Measurements from ENCODE around the gene ZNF784. TPM values are rescaled to one million over a fixed set of nuclear protein-coding genes. Genes with fewer than 3 reads are reported as not detected.
A peak's percentile ranks its signal among the peaks of the same experiment; 100 is the strongest.

ZNF784 gene
- total and polyA plus RNA-seq, 2 donors, result 2.7 to 5.4 TPM

DNA sequence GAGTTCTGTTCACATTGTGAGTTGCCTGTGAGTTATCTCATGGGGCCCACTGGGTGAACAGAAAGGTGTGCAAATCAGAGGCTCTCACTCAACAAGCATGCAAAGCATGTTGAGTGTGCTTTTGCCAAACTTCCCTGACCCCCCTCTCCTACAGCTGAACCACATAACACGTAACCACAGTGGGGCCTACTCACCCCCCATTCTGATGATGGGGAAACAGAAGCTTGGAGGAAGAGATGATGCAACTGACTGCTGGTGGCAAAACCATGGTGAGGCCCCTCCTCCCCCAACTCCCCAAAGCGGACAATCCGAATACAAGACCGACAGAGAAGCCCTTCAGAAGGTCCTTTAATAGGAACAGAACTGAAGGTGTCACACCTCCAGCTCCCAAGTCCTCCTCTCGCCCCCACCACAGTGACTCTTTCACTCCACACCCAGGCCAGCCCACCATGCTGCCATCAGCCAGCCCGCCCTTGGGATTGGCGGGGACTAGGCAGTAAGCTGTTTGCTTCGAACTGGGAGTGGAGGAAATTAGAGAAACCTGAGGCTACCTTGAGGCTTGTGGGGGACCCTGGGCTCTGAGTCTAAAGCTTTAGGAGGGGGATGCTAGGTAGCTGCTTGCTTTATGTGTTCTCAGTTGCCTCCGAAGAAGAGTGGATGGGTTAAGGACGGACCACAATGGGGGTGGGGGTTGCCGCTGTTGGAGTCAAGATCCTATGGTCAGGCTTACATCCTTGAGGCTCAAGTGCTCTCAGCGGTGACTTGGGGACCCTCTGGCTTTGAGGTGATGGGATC is 3.8 kb downstream of the ZNF784 start:
- no peaks in the 10 kb centered on the region for H3K27me3 ChIP-seq (ENCODE audit: control insufficient read depth in 2 of 2, insufficient read depth in 1 of 2, low read length in 1 of 2)
- peaks cover 20 to 32% of the 10 kb centered on the region in 2 donors for H3K36me3 ChIP-seq (ENCODE audit: control insufficient read depth in 2 of 2, insufficient read depth in 2 of 2, low read length in 1 of 2)
- H3K27ac ChIP-seq (ENCODE audit: low read depth in 1 of 2, low read length in 1 of 2), result no peak overlapping the region
- H3K9me3 ChIP-seq (ENCODE audit: control insufficient read depth in 2 of 2, insufficient read depth in 1 of 2, low read length in 1 of 2), result no peaks in the 10 kb centered on the region
- no peak overlapping the region for H3K4me3 ChIP-seq (ENCODE audit: low read length in 2 of 2)
- DNase-seq (ENCODE audit: low read depth in 6 of 9, low spot score in 9 of 9), result peak in 1 of 9 donors; percentile 57
- H3K4me1 ChIP-seq (ENCODE audit: control insufficient read depth in 2 of 2, insufficient read depth in 2 of 2, low read length in 2 of 2), result peaks cover 5 to 27% of the 10 kb centered on the region in 2 donors
- WGBS, result 84% methylated on average over 12 of the region's 12 CpGs

- Histone ChIP-seq H3K4me3 (ENCODE audit: low read length in 2 of 2) (no peak overlapping the region), H3K36me3 (ENCODE audit: control insufficient read depth in 2 of 2, insufficient read depth in 2 of 2, low read length in 1 of 2) (peaks cover 20 to 45% of the 10 kb centered on the region in 2 donors), H3K4me1 (ENCODE audit: control insufficient read depth in 2 of 2, insufficient read depth in 2 of 2, low read length in 2 of 2) (peaks cover 5 to 20% of the 10 kb centered on the region in 2 donors), H3K27ac (ENCODE audit: low read depth in 1 of 2, low read length in 1 of 2) (no peak overlapping the region), H3K27me3 (ENCODE audit: control insufficient read depth in 2 of 2, insufficient read depth in 1 of 2, low read length in 1 of 2) (no peaks in the 10 kb centered on the region), H3K9me3 (ENCODE audit: control insufficient read depth in 2 of 2, insufficient read depth in 1 of 2, low read length in 1 of 2) (no peaks in the 10 kb centered on the region)
- DNase-seq (ENCODE audit: low read depth in 6 of 9, low spot score in 9 of 9), result no peak
- WGBS, result 95% methylated on average over 3 of the region's 3 CpGs
Observed at GRCh38 chr19:55619286-55619685, 5.1 kb downstream of the ZNF784 start.

GRCh38 chr19:55618426-55618825 is 5.9 kb downstream of the ZNF784 start:
- H3K4me3 ChIP-seq (ENCODE audit: low read length in 2 of 2), result no peak overlapping the region
- H3K9me3 ChIP-seq (ENCODE audit: control insufficient read depth in 2 of 2, insufficient read depth in 1 of 2, low read length in 1 of 2), result no peaks in the 10 kb centered on the region
- no peak for DNase-seq (ENCODE audit: low read depth in 6 of 9, low spot score in 9 of 9)
- no peak overlapping the region for H3K27ac ChIP-seq (ENCODE audit: low read depth in 1 of 2, low read length in 1 of 2)
- H3K36me3 ChIP-seq (ENCODE audit: control insufficient read depth in 2 of 2, insufficient read depth in 2 of 2, low read length in 1 of 2), result peaks cover 20 to 54% of the 10 kb centered on the region in 2 donors
- H3K4me1 ChIP-seq (ENCODE audit: control insufficient read depth in 2 of 2, insufficient read depth in 2 of 2, low read length in 2 of 2), result peaks cover 2 to 18% of the 10 kb centered on the region in 2 donors
- WGBS, result 97% methylated on average over 7 of the region's 7 CpGs
- H3K27me3 ChIP-seq (ENCODE audit: control insufficient read depth in 2 of 2, insufficient read depth in 1 of 2, low read length in 1 of 2), result no peaks in the 10 kb centered on the region

- Histone ChIP-seq H3K9me3 (ENCODE audit: control insufficient read depth in 2 of 2, insufficient read depth in 1 of 2, low read length in 1 of 2) (no peaks in the 10 kb centered on the region), H3K27ac (ENCODE audit: low read depth in 1 of 2, low read length in 1 of 2) (no peak overlapping the region), H3K4me1 (ENCODE audit: control insufficient read depth in 2 of 2, insufficient read depth in 2 of 2, low read length in 2 of 2) (peaks cover 2 to 18% of the 10 kb centered on the region in 2 donors), H3K36me3 (ENCODE audit: control insufficient read depth in 2 of 2, insufficient read depth in 2 of 2, low read length in 1 of 2) (peaks cover 20 to 58% of the 10 kb centered on the region in 2 donors), H3K27me3 (ENCODE audit: control insufficient read depth in 2 of 2, insufficient read depth in 1 of 2, low read length in 1 of 2) (no peaks in the 10 kb centered on the region), H3K4me3 (ENCODE audit: low read length in 2 of 2) (no peak overlapping the region)
- DNase-seq (ENCODE audit: low read depth in 6 of 9, low spot score in 9 of 9), result no peak
- WGBS, result 99% methylated on average over 8 of the region's 8 CpGs
Observed at GRCh38 chr19:55617426-55617825, 6.9 kb downstream of the ZNF784 start.

DNA sequence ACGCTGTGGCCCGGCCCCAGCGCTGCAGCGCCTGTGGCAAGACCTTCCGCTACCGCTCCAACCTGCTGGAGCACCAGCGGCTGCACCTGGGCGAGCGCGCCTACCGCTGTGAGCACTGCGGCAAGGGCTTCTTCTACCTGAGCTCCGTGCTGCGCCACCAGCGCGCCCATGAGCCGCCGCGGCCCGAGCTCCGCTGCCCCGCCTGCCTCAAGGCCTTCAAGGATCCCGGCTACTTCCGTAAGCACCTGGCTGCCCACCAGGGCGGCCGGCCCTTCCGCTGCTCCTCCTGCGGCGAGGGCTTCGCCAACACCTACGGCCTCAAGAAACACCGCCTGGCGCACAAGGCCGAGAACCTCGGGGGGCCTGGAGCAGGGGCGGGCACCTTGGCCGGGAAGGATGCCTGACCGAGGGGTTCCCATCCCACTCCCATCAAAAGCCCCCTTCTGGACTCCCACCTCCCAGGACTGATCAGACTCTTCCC is 7.9 kb downstream of the ZNF784 start:
- Histone ChIP-seq H3K27ac (ENCODE audit: low read depth in 1 of 2, low read length in 1 of 2) (no peak overlapping the region), H3K27me3 (ENCODE audit: control insufficient read depth in 2 of 2, insufficient read depth in 1 of 2, low read length in 1 of 2) (no peaks in the 10 kb centered on the region), H3K4me3 (ENCODE audit: low read length in 2 of 2) (no peak overlapping the region), H3K36me3 (ENCODE audit: control insufficient read depth in 2 of 2, insufficient read depth in 2 of 2, low read length in 1 of 2) (peaks cover 18 to 49% of the 10 kb centered on the region in 2 donors), H3K9me3 (ENCODE audit: control insufficient read depth in 2 of 2, insufficient read depth in 1 of 2, low read length in 1 of 2) (no peaks in the 10 kb centered on the region), H3K4me1 (ENCODE audit: control insufficient read depth in 2 of 2, insufficient read depth in 2 of 2, low read length in 2 of 2) (peaks cover 2 to 18% of the 10 kb centered on the region in 2 donors)
- DNase-seq (ENCODE audit: low read depth in 6 of 9, low spot score in 9 of 9), result no peak
- 99% methylated on average over 38 of the region's 38 CpGs for WGBS

GRCh38 chr19:55615543-55616394 is 8.6 kb downstream of the ZNF784 start:
- H3K4me3 ChIP-seq (ENCODE audit: low read length in 2 of 2), result no peak overlapping the region
- peaks cover 16 to 46% of the 10 kb centered on the region in 2 donors for H3K36me3 ChIP-seq (ENCODE audit: control insufficient read depth in 2 of 2, insufficient read depth in 2 of 2, low read length in 1 of 2)
- no peak overlapping the region for H3K27ac ChIP-seq (ENCODE audit: low read depth in 1 of 2, low read length in 1 of 2)
- WGBS, result 98% methylated on average over 88 of the region's 88 CpGs
- H3K9me3 ChIP-seq (ENCODE audit: control insufficient read depth in 2 of 2, insufficient read depth in 1 of 2, low read length in 1 of 2), result no peaks in the 10 kb centered on the region
- H3K4me1 ChIP-seq (ENCODE audit: control insufficient read depth in 2 of 2, insufficient read depth in 2 of 2, low read length in 2 of 2), result peaks cover 2 to 13% of the 10 kb centered on the region in 2 donors
- DNase-seq (ENCODE audit: low read depth in 6 of 9, low spot score in 9 of 9), result no peak
- H3K27me3 ChIP-seq (ENCODE audit: control insufficient read depth in 2 of 2, insufficient read depth in 1 of 2, low read length in 1 of 2), result no peaks in the 10 kb centered on the region

DNA sequence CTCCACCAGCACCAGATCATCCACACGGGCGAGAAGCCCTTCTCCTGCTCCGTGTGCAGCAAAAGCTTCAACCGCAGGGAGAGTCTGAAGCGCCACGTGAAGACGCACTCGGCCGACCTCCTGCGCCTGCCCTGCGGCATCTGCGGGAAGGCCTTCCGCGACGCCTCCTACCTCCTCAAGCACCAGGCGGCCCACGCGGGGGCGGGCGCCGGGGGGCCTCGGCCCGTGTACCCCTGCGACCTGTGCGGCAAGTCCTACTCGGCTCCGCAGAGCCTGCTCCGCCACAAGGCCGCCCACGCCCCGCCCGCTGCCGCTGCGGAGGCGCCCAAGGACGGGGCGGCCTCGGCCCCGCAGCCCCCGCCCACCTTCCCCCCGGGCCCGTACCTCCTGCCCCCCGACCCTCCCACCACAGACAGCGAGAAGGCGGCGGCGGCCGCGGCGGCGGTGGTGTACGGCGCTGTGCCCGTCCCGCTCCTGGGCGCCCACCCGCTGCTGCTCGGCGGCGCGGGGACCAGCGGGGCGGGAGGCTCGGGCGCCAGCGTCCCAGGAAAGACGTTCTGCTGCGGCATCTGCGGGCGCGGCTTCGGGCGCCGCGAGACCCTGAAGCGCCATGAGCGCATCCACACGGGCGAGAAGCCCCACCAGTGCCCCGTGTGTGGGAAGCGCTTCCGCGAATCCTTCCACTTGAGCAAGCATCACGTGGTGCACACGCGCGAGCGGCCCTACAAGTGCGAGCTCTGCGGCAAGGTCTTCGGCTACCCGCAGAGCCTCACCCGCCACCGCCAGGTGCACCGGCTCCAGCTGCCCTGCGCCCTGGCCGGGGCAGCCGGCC is 9.4 kb downstream of the ZNF784 start:
- Histone ChIP-seq H3K27me3 (ENCODE audit: control insufficient read depth in 2 of 2, insufficient read depth in 1 of 2, low read length in 1 of 2) (no peaks in the 10 kb centered on the region), H3K9me3 (ENCODE audit: control insufficient read depth in 2 of 2, insufficient read depth in 1 of 2, low read length in 1 of 2) (no peaks in the 10 kb centered on the region), H3K4me3 (ENCODE audit: low read length in 2 of 2) (no peak overlapping the region), H3K36me3 (ENCODE audit: control insufficient read depth in 2 of 2, insufficient read depth in 2 of 2, low read length in 1 of 2) (peaks cover 17 to 46% of the 10 kb centered on the region in 2 donors), H3K27ac (ENCODE audit: low read depth in 1 of 2, low read length in 1 of 2) (no peak overlapping the region), H3K4me1 (ENCODE audit: control insufficient read depth in 2 of 2, insufficient read depth in 2 of 2, low read length in 2 of 2) (peaks cover 0 to 4% of the 10 kb centered on the region in 2 donors)
- 98% methylated on average over 98 of the region's 98 CpGs for WGBS
- DNase-seq (ENCODE audit: low read depth in 6 of 9, low spot score in 9 of 9), result no peak

DNA sequence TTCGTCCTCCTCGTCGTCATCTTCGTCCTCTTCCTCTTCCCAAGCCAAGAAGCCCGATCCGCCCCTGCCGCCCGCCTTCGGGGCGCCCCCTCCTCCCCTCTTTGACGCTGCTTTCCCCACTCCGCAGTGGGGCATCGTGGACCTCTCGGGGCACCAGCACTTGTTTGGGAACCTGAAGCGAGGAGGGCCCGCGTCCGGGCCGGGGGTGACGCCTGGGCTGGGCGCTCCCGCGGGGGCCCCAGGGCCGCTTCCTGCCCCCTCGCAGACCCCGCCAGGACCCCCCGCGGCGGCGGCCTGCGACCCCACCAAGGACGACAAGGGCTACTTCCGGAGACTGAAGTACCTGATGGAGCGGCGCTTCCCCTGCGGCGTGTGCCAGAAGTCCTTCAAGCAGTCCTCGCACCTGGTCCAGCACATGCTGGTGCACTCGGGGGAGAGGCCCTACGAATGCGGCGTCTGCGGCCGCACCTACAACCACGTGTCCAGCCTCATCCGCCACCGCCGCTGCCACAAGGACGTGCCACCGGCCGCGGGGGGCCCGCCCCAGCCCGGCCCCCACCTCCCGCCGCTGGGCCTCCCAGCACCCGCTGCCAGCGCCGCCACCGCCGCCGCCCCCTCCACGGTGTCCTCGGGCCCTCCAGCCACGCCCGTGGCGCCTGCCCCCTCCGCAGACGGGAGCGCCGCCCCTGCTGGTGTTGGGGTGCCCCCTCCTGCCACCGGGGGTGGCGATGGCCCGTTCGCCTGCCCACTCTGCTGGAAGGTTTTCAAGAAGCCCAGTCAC is 10.2 kb downstream of the ZNF784 start:
- H3K9me3 ChIP-seq (ENCODE audit: control insufficient read depth in 2 of 2, insufficient read depth in 1 of 2, low read length in 1 of 2), result no peaks in the 10 kb centered on the region
- H3K27me3 ChIP-seq (ENCODE audit: control insufficient read depth in 2 of 2, insufficient read depth in 1 of 2, low read length in 1 of 2), result no peaks in the 10 kb centered on the region
- no peak overlapping the region for H3K4me3 ChIP-seq (ENCODE audit: low read length in 2 of 2)
- peaks cover 25 to 53% of the 10 kb centered on the region in 2 donors for H3K36me3 ChIP-seq (ENCODE audit: control insufficient read depth in 2 of 2, insufficient read depth in 2 of 2, low read length in 1 of 2)
- 98% methylated on average over 75 of the region's 75 CpGs for WGBS
- no peak for DNase-seq (ENCODE audit: low read depth in 6 of 9, low spot score in 9 of 9)
- no peaks in the 10 kb centered on the region for H3K4me1 ChIP-seq (ENCODE audit: control insufficient read depth in 2 of 2, insufficient read depth in 2 of 2, low read length in 2 of 2)
- H3K27ac ChIP-seq (ENCODE audit: low read depth in 1 of 2, low read length in 1 of 2), result no peak overlapping the region

Data from thymus (tissue), 11 donors.